Measurements from ENCODE around the gene DIDO1. TPM values are rescaled to one million over a fixed set of nuclear protein-coding genes. Genes with fewer than 3 reads are reported as not detected.

DIDO1 gene
- total and polyA plus RNA-seq, 9 of the 15 experiments (the other 6 are each of a cell fraction or from before 2014, with no cell fraction given), result 4.4 to 46.8 (median 31.2) TPM

GRCh38 chr20:62832951-62833391 lies 93.3 kb downstream of the DIDO1 start:
- Histone ChIP-seq H2AFZ (ENCODE audit: low read depth, low read length) (peak overlapping the region; percentile 87), H3K27me3 (ENCODE audit: control insufficient read depth in 2 of 2, insufficient read depth in 2 of 2, low read length in 2 of 2) (peaks cover 0 to 9% of the 10 kb centered on the region in 2 experiments; a peak in 2 of 5 replicates), H4K20me1 (replicated peaks; ENCODE audit: control insufficient read depth, insufficient read depth, low read length) (no peaks in the 10 kb centered on the region), H3K79me2 (ENCODE audit: control insufficient read depth, insufficient read depth, low read length) (no peaks in the 10 kb centered on the region), H3K9me3 (replicated peaks; ENCODE audit: control insufficient read depth, insufficient read depth, low read depth, low read length) (no peaks in the 10 kb centered on the region), H3K4me2 (ENCODE audit: insufficient read depth, low read length) (peak overlapping the region; percentile 45), H3K27ac (ENCODE audit: extremely low read depth, low read depth, low read length) (no peak overlapping the region; the same call in 2 of the 3 replicates), H3K4me3 (no peak overlapping the region), H3K36me3 (ENCODE audit: control insufficient read depth, insufficient read depth, low read length) (no peaks in the 10 kb centered on the region), H3K9me1 (ENCODE audit: control insufficient read depth, insufficient read depth, low read length) (no peaks in the 10 kb centered on the region), H3K9ac (ENCODE audit: insufficient read depth in 1 of 2, low read depth in 2 of 2, low read length in 2 of 2) (peak overlapping the region in 1 of 2 experiments; percentile 70; a peak in 2 of 4 replicates), H3K4me1 (replicated peaks in 1 of 2; ENCODE audit: control insufficient read depth in 2 of 2, insufficient read depth in 2 of 2, low read length in 2 of 2) (peaks cover 8 to 71% of the 10 kb centered on the region in 2 experiments; a peak in 4 of 5 replicates)
- POLR2A ChIA-PET, result interaction anchor here (2.2 kb wide), 1 partner anchor 42 kb away, joined by 8 read pairs; no protein-coding TSS in a partner anchor
- FAIRE-seq (no peak), ATAC-seq (no peak), DNase-seq (ENCODE audit: extremely low read depth in 1 of 4, low spot score in 3 of 4) (no peak)
- 57% methylated on average over 13 of the region's 14 CpGs for WGBS (ENCODE audit: insufficient coverage, low coverage, missing lambda C conversion rate)
- peak; percentile 21; the same call in 1 of the 2 replicates for TF ChIP-seq CEBPG (CRISPR knock-in tag; IDR thresholded peaks at IDR 0.05)
- TF ChIP-seq CEBPG (tag; conservative IDR thresholded peaks at IDR 0.05 in 1 of 2, IDR thresholded peaks at IDR 0.05 in 1 of 2), result no peak
- TF ChIP-seq SETDB1 (IDR thresholded peaks at IDR 0.05; ENCODE audit: low read length), result no peak
- TF ChIP-seq SRSF1 (IDR thresholded peaks at IDR 0.05; ENCODE audit: low read depth, low read length), result no peak
- TF ChIP-seq, protein P1, sequence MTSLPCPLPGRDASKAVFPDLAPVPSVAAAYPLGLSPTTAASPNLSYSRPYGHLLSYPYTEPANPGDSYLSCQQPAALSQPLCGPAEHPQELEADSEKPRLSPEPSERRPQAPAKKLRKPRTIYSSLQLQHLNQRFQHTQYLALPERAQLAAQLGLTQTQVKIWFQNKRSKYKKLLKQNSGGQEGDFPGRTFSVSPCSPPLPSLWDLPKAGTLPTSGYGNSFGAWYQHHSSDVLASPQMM (CRISPR knock-in tag; IDR thresholded peaks at IDR 0.05), result no peak
- no peak for TF ChIP-seq SMARCA4 (IDR thresholded peaks at IDR 0.05)
- TF ChIP-seq, protein P2, sequence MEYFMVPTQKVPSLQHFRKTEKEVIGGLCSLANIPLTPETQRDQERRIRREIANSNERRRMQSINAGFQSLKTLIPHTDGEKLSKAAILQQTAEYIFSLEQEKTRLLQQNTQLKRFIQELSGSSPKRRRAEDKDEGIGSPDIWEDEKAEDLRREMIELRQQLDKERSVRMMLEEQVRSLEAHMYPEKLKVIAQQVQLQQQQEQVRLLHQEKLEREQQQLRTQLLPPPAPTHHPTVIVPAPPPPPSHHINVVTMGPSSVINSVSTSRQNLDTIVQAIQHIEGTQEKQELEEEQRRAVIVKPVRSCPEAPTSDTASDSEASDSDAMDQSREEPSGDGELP (CRISPR knock-in tag; IDR thresholded peaks at IDR 0.05; ENCODE audit: borderline replicate concordance), result peak; percentile 38; the same call in 1 of the 2 replicates
- no peak for TF ChIP-seq NCOA6 (IDR thresholded peaks at IDR 0.05)
- no peak for TF ChIP-seq ZFP1 (CRISPR knock-in tag; IDR thresholded peaks at IDR 0.05)
- 0 out of 2 replicates have a peak, but pooled peaks have one; percentile 14 for TF ChIP-seq PHF8 (IDR thresholded peaks at IDR 0.05; ENCODE audit: borderline replicate concordance, low read length)
- no peak; the same call in 1 of the 2 replicates for TF ChIP-seq ZFX (CRISPR knock-in tag; IDR thresholded peaks at IDR 0.05)
- no TSS peak for BruUV-seq (replicated peaks)
- CTCF ChIA-PET (ENCODE audit: low intra/inter-chr PET ratio), result no interaction called here
- in situ Hi-C loops (cut with MboI), result no loop called here
- intact Hi-C loops (cut with micrococcal nuclease), result no loop called here

Data from K562 (cell line).